ENCODE results near the gene ARPC4. TPM values are rescaled to one million over a fixed set of nuclear protein-coding genes. Genes with fewer than 3 reads are reported as not detected.
A peak's percentile ranks its signal among the peaks of the same experiment; 100 is the strongest.

The ARPC4 gene
- total and polyA plus RNA-seq, 2 of the 13 experiments (the other 11 are each of a cell fraction or from before 2014, with no cell fraction given) = 30.1 to 83.6 TPM

DNA sequence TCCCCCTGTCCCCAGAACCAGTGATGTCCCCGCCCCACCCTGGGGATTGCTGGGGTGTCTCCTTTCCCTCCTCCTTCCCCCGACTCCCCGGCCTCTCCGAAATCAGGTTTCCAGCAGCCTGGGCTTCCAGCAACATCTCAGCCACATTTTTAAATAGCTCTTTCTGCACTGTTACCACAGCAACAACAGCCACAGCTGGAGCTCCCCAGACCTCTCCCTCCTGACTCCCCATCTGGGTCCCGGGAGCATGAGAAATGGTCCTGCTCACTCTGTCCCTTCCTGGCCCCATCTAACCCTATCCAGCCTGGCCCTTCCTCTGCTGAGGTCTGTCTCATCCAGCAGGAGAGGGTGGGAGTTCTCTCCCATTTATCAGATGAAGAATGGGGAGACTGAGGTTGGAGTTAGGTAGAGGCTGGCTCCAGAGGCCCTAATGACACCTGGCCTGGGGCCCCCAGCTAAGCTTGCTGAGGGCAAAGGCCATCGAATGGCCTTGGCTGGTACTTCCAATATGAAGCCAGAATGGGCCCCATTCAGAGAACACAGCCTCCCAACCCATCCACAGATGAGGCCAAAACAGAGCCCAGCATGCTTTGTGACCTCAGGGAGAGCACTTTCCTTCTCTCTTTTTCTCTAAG lies 24.6 kb upstream of the ARPC4 start:
- ATAC-seq (peak; percentile 25), FAIRE-seq (no peak), DNase-seq (ENCODE audit: low spot score) (peak; percentile 25)
- no peaks in the 10 kb centered on the region for H4K20me1 ChIP-seq (ENCODE audit: insufficient read depth, low read length)
- BruUV-seq (replicated peaks) = no TSS peak
- peak overlapping the region; percentile 99 for H3K4me2 ChIP-seq (ENCODE audit: low read depth, low read length)
- ChIA-PET POLR2A (interaction anchor here (0.6 to 5.3 kb wide), 4 partner anchors 14 to 405 kb away, joined by 3 to 50 read pairs (median 19); partner anchors contain the start of genes ARPC4, OGG1, TADA3 and THUMPD3), CTCF (ENCODE audit: low intra/inter-chr PET ratio, low total read pairs) (no interaction called here)
- intact Hi-C loops (cut with micrococcal nuclease; ENCODE audit: unreplicated experiment) = no loop called here
- H3K4me3 ChIP-seq (replicated peaks in 1 of 3; ENCODE audit: insufficient read depth in 1 of 3, low read depth in 2 of 3, low read length in 3 of 3) = peak overlapping the region; percentile 68 to 92 (median 76); a peak in 5 of 6 replicates
- no peaks in the 10 kb centered on the region for H3K9me3 ChIP-seq (ENCODE audit: low read length)
- WGBS (ENCODE audit: low lambda C conversion rate) = 92% methylated on average over 5 of the region's 6 CpGs
- H3K79me2 ChIP-seq (ENCODE audit: insufficient read depth, low read length) = peaks cover 13% of the 10 kb centered on the region
- H3K4me1 ChIP-seq (ENCODE audit: insufficient read depth, low read length) = peaks cover 39% of the 10 kb centered on the region
- peak overlapping the region; percentile 57 for H3K27ac ChIP-seq (ENCODE audit: extremely low read length, insufficient read depth, low read length)
- no peak overlapping the region for H2AFZ ChIP-seq (ENCODE audit: low read length)
- peaks cover 4 to 13% of the 10 kb centered on the region in 2 experiments; a peak in 3 of 5 replicates for H3K36me3 ChIP-seq (replicated peaks in 1 of 2; ENCODE audit: control insufficient read depth in 1 of 2, insufficient read depth in 2 of 2, low read length in 2 of 2)
- H3K9ac ChIP-seq (ENCODE audit: insufficient read depth, low read depth, low read length) = peak overlapping the region; percentile 84
- in situ Hi-C loops (cut with HindIII; ENCODE audit: extremely low pct_ligation_motif_present, low pct_unique_long_range_greater_than_20kb) = no loop called here
- H3K27me3 ChIP-seq (ENCODE audit: control insufficient read depth in 1 of 2, insufficient read depth in 2 of 2, low read length in 2 of 2) = no peaks in the 10 kb centered on the region; a peak in 1 of 5 replicates
- TF ChIP-seq SOX6 (IDR thresholded peaks at IDR 0.05) (no peak), SOX6 (CRISPR knock-in tag; IDR thresholded peaks at IDR 0.05) (no peak), ZNF660 (CRISPR knock-in tag; IDR thresholded peaks at IDR 0.05; ENCODE audit: borderline replicate concordance, low read depth) (no peak), NCOA2 (CRISPR knock-in tag; IDR thresholded peaks at IDR 0.05) (peak; percentile 22; the same call in 1 of the 2 replicates), ZC3H13 (CRISPR knock-in tag; IDR thresholded peaks at IDR 0.05) (no peak), ZNF138 (CRISPR knock-in tag; IDR thresholded peaks at IDR 0.05; ENCODE audit: low read depth) (no peak), RARA (CRISPR knock-in tag; IDR thresholded peaks at IDR 0.05) (no peak), RCOR2 (CRISPR knock-in tag; IDR thresholded peaks at IDR 0.05) (peak; percentile 59; the same call in 1 of the 2 replicates), ZMYM3 (CRISPR knock-in tag; IDR thresholded peaks at IDR 0.05) (peak; percentile 91), TOPORS (CRISPR knock-in tag; IDR thresholded peaks at IDR 0.05) (no peak), MED1 (CRISPR knock-in tag; IDR thresholded peaks at IDR 0.05) (0 out of 2 replicates have a peak, but pooled peaks have one; percentile 14), ZFP37 (CRISPR knock-in tag; IDR thresholded peaks at IDR 0.05; ENCODE audit: borderline replicate concordance) (no peak), NR2F6 (IDR thresholded peaks at IDR 0.05) (peak; percentile 79), NR2F6 (CRISPR knock-in tag; IDR thresholded peaks at IDR 0.05) (peak; percentile 69; the same call in 1 of the 2 replicates), SALL1 (CRISPR knock-in tag; IDR thresholded peaks at IDR 0.05) (no peak), ZNF20 (CRISPR knock-in tag; IDR thresholded peaks at IDR 0.05) (no peak), HDAC2 (CRISPR knock-in tag; IDR thresholded peaks at IDR 0.05) (peak; percentile 35; the same call in 1 of the 2 replicates), POLR2AphosphoS5 (IDR thresholded peaks at IDR 0.05; ENCODE audit: low read depth, low read length) (peak; percentile 21; the same call in 1 of the 2 replicates), TBX2 (CRISPR knock-in tag; IDR thresholded peaks at IDR 0.05; ENCODE audit: borderline replicate concordance) (peak; percentile 59; the same call in 1 of the 2 replicates)
- TF ChIP-seq, protein P1, sequence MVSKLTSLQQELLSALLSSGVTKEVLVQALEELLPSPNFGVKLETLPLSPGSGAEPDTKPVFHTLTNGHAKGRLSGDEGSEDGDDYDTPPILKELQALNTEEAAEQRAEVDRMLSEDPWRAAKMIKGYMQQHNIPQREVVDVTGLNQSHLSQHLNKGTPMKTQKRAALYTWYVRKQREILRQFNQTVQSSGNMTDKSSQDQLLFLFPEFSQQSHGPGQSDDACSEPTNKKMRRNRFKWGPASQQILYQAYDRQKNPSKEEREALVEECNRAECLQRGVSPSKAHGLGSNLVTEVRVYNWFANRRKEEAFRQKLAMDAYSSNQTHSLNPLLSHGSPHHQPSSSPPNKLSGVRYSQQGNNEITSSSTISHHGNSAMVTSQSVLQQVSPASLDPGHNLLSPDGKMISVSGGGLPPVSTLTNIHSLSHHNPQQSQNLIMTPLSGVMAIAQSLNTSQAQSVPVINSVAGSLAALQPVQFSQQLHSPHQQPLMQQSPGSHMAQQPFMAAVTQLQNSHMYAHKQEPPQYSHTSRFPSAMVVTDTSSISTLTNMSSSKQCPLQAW (CRISPR knock-in tag; IDR thresholded peaks at IDR 0.05) = 0 out of 2 replicates have a peak, but pooled peaks have one; percentile 12
- TF ChIP-seq, protein P2, sequence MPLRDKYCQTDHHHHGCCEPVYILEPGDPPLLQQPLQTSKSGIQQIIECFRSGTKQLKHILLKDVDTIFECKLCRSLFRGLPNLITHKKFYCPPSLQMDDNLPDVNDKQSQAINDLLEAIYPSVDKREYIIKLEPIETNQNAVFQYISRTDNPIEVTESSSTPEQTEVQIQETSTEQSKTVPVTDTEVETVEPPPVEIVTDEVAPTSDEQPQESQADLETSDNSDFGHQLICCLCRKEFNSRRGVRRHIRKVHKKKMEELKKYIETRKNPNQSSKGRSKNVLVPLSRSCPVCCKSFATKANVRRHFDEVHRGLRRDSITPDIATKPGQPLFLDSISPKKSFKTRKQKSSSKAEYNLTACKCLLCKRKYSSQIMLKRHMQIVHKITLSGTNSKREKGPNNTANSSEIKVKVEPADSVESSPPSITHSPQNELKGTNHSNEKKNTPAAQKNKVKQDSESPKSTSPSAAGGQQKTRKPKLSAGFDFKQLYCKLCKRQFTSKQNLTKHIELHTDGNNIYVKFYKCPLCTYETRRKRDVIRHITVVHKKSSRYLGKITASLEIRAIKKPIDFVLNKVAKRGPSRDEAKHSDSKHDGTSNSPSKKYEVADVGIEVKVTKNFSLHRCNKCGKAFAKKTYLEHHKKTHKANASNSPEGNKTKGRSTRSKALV (CRISPR knock-in tag; IDR thresholded peaks at IDR 0.05) = no peak
- TF ChIP-seq, protein P3, sequence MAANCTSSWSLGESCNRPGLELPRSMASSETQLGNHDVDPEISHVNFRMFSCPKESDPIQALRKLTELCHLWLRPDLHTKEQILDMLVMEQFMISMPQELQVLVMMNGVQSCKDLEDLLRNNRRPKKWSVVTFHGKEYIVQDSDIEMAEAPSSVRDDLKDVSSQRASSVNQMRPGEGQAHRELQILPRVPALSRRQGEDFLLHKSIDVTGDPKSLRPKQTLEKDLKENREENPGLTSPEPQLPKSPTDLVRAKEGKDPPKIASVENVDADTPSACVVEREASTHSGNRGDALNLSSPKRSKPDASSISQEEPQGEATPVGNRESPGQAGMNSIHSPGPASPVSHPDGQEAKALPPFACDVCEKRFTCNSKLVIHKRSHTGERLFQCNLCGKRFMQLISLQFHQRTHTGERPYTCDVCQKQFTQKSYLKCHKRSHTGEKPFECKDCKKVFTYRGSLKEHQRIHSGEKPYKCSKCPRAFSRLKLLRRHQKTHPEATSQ (CRISPR knock-in tag; IDR thresholded peaks at IDR 0.05; ENCODE audit: borderline replicate concordance) = no peak

Data from HepG2 (cell line).